HUES64 (cell line): ENCODE measurements around the gene CDK5RAP2.
"Not testable (repeated sequence)": the region's sequence is repeated elsewhere in the genome, so short reads cannot be mapped to it uniquely, and the experiment has no call there.

Experiments
- H3K27ac ChIP-seq: 2 replicates; pipeline ENCODE4 v1.7.0; 2013; ENCODE audit warnings: low read depth, low read length, inconsistent platforms
- H3K27me3 ChIP-seq: 2 replicates; pipeline ENCODE4 v1.6.1; 2013; ENCODE audit warnings: mild to moderate bottlenecking, low read length; ENCODE audit not compliant: insufficient read depth
- H3K36me3 ChIP-seq: 2 replicates; pipeline ENCODE4 v1.6.1; 2013; ENCODE audit warnings: mild to moderate bottlenecking, low read length; ENCODE audit not compliant: insufficient read depth
- H3K4me1 ChIP-seq: 2 replicates; pipeline ENCODE4 v1.6.1; 2013; ENCODE audit warnings: mild to moderate bottlenecking, low read length, moderate library complexity; ENCODE audit not compliant: insufficient read depth
- H3K4me3 ChIP-seq: 2 replicates; pipeline ENCODE4 v1.5.1; 2013; ENCODE audit warnings: mild to moderate bottlenecking, low read length, moderate library complexity
- H3K9ac ChIP-seq: 2 replicates; pipeline ENCODE4 v1.6.1; 2013; ENCODE audit warnings: mild to moderate bottlenecking, low read depth, low read length
- H3K9me3 ChIP-seq: 2 replicates; pipeline ENCODE4 v1.6.1; 2013; ENCODE audit warnings: low read depth, low read length; ENCODE audit not compliant: insufficient read depth
- WGBS: fragments of 150-250, 120-280 bp; methylation state at CpG from one replicate; pipeline ENCODE4 v1.1.7; 2013; ENCODE audit warnings: missing lambda C conversion rate; 5-methylcytosine and 5-hydroxymethylcytosine counted together

Gene CDK5RAP2

DNA sequence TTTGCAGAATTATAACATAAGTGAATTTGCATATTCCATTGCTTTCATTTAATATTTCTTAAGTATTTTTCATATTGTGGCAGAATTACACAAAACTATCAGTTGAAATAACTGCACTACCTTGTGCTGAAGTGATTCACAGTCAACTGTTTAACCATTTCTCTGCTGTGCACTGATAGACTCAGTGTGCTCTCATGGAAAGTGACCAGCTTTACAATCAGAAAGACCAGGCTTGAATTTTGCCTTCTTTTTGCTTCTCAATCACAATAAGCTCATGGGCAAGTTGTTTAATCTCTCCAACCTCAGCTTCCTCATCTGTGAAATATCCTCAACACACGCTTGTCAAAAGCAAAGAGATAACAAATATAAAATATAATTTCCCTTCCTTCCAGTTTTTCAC, 18.3 kb downstream of the CDK5RAP2 start:
- 91% methylated on average over 1 of the region's 1 CpG for WGBS
- H3K9me3 ChIP-seq = no peaks in the 10 kb centered on the region
- peaks cover 35% of the 10 kb centered on the region for H3K36me3 ChIP-seq

DNA sequence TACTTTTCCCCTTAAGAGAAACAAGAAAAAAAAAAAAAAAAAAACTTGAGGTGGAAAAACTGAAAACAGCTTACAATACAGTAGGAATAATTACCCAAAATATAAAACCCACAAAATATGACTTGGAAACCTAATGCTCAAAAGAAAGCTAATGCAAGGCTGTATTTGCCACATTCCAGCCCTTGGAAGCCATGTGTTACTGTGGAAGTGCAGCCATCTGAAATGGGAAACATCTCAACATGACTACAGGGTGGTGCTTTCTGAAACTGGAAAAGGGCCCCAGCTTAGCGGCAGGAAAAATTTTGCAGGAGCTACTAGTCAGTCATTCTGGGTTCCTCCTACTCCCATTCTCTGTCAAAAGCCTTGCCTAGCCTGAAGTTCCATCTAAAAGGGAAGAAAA, 20.4 kb downstream of the CDK5RAP2 start:
- H3K4me3 ChIP-seq = no peak overlapping the region
- H3K4me1 ChIP-seq = no peaks in the 10 kb centered on the region
- no peak overlapping the region for H3K27ac ChIP-seq
- no peaks in the 10 kb centered on the region for H3K27me3 ChIP-seq
- H3K36me3 ChIP-seq = peaks cover 27% of the 10 kb centered on the region
- no peak overlapping the region for H3K9ac ChIP-seq
- 89% methylated on average over 1 of the region's 1 CpG for WGBS
- no peaks in the 10 kb centered on the region for H3K9me3 ChIP-seq

More for the DNA sequence above, 18.3 kb downstream of the CDK5RAP2 start:
- H3K4me1 ChIP-seq = no peaks in the 10 kb centered on the region
- H3K9ac ChIP-seq = no peak overlapping the region
- no peak overlapping the region for H3K27ac ChIP-seq
- no peaks in the 10 kb centered on the region for H3K27me3 ChIP-seq
- H3K4me3 ChIP-seq = no peak overlapping the region

DNA sequence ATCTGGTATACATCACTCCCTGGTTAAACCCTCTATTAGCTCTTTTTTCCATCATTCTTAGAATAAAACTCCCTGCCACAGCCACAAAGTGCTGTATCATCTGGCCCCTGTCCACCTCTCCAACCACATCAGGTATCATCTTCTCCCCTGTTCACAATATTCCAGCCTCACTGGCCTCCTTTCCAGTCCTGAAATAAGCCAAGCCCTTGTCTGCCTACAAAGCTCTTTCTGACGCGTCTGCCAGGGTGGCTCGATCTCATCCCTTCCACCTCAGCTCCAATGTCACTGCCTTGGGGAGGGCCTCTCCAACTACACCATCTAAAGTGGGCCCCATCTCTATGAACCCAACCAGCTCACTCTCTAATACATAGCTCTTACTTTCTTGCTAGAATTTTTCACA, 21.5 kb downstream of the CDK5RAP2 start:
- Histone ChIP-seq H3K4me1 (no peaks in the 10 kb centered on the region), H3K9me3 (no peaks in the 10 kb centered on the region), H3K9ac (no peak overlapping the region), H3K4me3 (no peak overlapping the region), H3K27me3 (no peaks in the 10 kb centered on the region), H3K36me3 (peaks cover 31% of the 10 kb centered on the region), H3K27ac (no peak overlapping the region)
- WGBS = 97% methylated on average over 3 of the region's 3 CpGs

DNA sequence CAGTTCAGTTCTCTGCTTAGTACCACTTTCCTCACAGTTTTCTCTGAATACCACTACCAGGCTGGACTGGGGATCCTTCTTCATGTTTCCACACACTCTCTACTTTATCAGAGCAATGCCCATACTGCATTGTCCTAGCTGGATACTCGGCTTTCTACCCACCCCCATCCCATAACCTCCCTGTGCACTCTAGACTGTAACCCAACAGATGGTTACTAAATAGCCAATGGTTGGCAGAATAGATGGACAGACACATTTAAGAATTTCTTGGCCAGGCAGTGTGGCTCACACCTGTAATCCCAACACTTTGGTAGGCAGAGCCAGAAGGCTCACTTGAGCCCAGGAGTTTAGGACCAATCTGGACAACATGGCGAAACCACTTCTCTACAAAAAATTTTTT, 22.8 kb downstream of the CDK5RAP2 start:
- H3K27ac ChIP-seq = no peak overlapping the region
- no peak overlapping the region for H3K9ac ChIP-seq
- H3K27me3 ChIP-seq = no peaks in the 10 kb centered on the region
- 48% methylated on average over 2 of the region's 2 CpGs for WGBS
- H3K9me3 ChIP-seq = no peaks in the 10 kb centered on the region
- H3K36me3 ChIP-seq = peaks cover 35% of the 10 kb centered on the region
- no peak overlapping the region for H3K4me3 ChIP-seq
- no peaks in the 10 kb centered on the region for H3K4me1 ChIP-seq

DNA sequence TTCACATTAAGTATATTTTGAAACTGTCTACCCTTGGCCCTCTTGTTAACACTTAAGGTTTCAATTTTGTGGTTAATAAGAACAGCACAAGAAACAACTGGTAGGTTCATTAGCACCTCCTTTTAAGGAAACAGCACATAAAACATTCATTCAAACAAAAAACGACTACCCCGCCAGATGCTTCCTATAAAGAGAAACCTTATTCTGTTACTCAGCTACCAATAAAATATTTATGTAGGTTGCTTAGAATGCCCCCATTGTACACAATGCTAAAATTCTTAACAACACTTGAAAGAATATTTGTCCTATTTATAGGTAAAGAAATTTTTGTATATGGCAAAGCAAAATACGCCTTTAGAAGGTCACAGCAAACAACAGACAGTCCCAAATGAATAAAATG, 23.2 kb downstream of the CDK5RAP2 start:
- H3K27ac ChIP-seq = no peak overlapping the region
- no peaks in the 10 kb centered on the region for H3K27me3 ChIP-seq
- peaks cover 32% of the 10 kb centered on the region for H3K36me3 ChIP-seq
- no peaks in the 10 kb centered on the region for H3K9me3 ChIP-seq
- 98% methylated on average over 3 of the region's 3 CpGs for WGBS
- no peak overlapping the region for H3K9ac ChIP-seq
- H3K4me3 ChIP-seq = no peak overlapping the region
- no peaks in the 10 kb centered on the region for H3K4me1 ChIP-seq

DNA sequence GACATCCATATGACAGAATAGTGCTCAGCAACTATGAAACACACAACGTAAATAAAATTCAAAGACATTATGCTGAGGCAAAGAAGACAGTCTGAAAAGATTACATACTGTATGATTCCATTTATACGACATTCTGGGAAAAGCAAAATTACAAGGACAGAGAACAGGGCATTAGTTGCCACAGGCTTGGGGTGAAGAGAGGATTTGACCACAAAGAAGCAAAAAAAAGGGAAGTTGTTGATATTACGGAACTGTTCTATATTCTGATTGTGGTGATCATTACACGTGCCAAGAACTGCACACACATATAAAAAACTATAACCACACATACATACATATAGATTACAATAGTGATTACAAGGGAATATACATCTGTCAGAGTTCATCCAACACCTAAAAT, 24.1 kb downstream of the CDK5RAP2 start:
- H3K9me3 ChIP-seq = no peaks in the 10 kb centered on the region
- H3K4me3 ChIP-seq = no peak overlapping the region
- no peaks in the 10 kb centered on the region for H3K27me3 ChIP-seq
- no peaks in the 10 kb centered on the region for H3K4me1 ChIP-seq
- WGBS = 94% methylated on average over 3 of the region's 4 CpGs
- H3K27ac ChIP-seq = no peak overlapping the region
- peaks cover 32% of the 10 kb centered on the region for H3K36me3 ChIP-seq
- H3K9ac ChIP-seq = no peak overlapping the region

DNA sequence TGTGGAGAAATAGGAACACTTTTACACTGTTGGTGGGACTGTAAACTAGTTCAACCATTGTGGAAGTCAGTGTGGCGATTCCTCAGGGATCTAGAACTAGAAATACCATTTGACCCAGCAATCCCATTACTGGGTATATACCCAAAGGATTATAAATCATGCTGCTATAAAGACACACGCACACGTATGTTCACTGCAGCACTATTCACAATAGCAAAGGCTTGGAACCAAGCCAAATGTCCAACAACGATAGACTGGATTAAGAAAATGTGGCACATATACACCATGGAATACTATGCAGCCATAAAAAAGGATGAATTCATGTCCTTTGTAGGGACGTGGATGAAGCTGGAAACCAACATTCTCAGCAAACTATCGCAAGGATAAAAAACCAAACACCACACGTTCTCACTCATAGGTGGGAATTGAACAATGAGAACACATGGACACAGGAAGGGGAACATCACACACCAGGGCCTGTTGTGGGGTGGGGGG, 27.7 kb downstream of the CDK5RAP2 start:
- not testable (repeated sequence) for H3K4me3 ChIP-seq, H3K9ac ChIP-seq, H3K27me3 ChIP-seq, H3K27ac ChIP-seq, H3K4me1 ChIP-seq, H3K9me3 ChIP-seq
- H3K36me3 ChIP-seq = peaks cover 61% of the 10 kb centered on the region
- 100% methylated on average over 2 of the region's 7 CpGs for WGBS

DNA sequence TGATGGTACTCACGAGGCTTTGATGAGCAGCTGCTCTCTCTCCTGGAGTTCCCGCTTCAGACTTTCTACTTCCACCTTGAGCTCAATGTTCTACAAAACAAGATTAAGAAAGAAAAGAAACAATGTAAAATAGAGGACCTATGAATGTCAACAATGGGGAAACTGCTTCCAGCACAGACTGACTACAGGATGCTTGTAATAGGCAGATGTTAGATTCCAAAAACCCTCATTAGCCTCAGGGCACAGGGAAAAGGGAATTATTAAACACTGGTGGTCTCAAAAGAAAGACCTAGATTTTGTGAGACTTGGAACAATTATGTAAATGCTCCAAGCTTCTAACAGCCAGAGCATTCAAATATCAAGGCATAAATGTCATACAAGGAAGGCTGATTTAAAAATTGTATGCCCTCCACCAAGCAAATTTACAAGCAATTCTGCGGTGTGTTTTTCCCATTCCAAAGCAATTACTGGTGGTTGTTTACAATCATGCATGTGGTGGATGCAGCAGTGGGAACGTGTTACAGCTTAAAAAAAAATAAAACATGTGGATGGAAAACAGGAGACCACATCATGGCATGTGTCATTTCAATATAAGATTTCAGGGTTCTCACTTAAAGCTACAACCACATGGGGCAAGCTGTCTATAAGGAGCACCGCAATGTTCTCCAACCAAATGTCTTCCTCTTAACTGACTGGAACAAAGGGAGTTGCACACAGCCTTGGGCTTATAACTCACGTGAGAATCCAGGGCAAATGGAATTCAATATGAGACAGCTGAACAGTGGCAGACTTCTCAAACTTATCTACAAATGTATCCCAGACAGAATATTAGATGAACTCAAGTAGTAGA, 34.0 kb downstream of the CDK5RAP2 start:
- Histone ChIP-seq H3K4me3 (no peak overlapping the region), H3K4me1 (no peaks in the 10 kb centered on the region), H3K9me3 (no peaks in the 10 kb centered on the region), H3K9ac (no peak overlapping the region), H3K36me3 (peaks cover 90% of the 10 kb centered on the region), H3K27ac (no peak overlapping the region), H3K27me3 (no peaks in the 10 kb centered on the region)
- 94% methylated on average over 6 of the region's 6 CpGs for WGBS

DNA sequence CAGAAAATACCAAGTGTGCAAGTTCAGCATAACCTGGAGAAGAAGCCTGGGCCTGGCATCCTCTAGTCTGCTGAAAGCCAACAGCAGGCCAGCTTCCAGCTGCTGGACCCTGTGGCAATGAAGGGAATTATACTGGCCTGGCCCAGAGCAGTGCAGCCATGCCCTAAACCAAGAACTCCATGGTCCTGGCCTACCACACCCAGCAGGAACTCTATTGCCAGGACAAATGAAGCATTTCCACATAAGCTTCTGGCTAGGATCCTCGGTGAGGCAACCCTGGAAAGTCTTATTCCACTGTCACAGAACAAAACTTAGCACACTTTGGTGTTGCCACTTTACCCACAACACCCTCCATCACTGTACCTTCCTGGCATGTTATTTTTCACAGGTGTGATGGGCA, 35.5 kb downstream of the CDK5RAP2 start:
- no peaks in the 10 kb centered on the region for H3K4me1 ChIP-seq
- H3K27ac ChIP-seq = no peak overlapping the region
- no peaks in the 10 kb centered on the region for H3K27me3 ChIP-seq
- H3K9me3 ChIP-seq = no peaks in the 10 kb centered on the region
- no peak overlapping the region for H3K4me3 ChIP-seq
- 90% methylated on average over 1 of the region's 1 CpG for WGBS
- peaks cover 86% of the 10 kb centered on the region for H3K36me3 ChIP-seq
- no peak overlapping the region for H3K9ac ChIP-seq

DNA sequence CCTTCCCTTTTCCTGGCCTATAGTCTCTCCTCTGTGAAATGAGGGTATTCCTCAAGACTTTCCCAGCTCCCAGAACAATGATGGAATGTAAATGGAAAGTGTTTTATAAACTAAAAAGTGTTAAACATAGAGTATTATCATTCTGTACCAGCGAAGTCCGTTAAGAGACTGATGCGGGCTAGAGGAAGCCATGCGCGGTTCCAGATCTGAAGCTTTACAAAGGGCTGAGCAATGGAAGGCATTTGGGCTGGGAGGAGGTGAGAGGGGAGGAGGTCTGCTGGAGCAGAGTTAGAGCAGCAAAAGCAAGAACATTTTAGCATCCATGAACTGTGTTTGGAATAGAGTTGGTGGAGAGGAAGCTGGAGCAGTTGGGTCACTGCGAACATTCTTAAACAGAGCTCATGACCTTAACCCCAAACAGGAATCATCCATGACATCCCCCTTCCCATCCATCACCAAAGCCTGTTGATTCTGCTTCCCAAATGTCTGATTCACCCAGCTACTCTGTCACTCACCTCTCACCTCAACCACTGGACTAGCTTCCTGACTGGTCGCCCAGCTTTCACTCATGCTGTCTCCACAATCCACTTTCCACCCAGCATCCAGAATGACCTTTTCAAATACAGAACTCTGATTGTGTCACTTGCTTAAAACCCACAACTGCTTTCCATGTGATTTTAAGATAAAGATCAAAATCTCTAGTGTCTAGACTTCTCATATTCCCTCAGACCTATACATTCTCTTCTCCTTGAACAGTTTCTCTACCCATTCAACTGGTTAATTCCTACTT, 37.1 kb downstream of the CDK5RAP2 start:
- no peaks in the 10 kb centered on the region for H3K27me3 ChIP-seq
- no peak overlapping the region for H3K27ac ChIP-seq
- H3K4me3 ChIP-seq = no peak overlapping the region
- no peaks in the 10 kb centered on the region for H3K4me1 ChIP-seq
- 97% methylated on average over 7 of the region's 7 CpGs for WGBS
- H3K9ac ChIP-seq = no peak overlapping the region
- H3K9me3 ChIP-seq = no peaks in the 10 kb centered on the region
- H3K36me3 ChIP-seq = peaks cover 85% of the 10 kb centered on the region

DNA sequence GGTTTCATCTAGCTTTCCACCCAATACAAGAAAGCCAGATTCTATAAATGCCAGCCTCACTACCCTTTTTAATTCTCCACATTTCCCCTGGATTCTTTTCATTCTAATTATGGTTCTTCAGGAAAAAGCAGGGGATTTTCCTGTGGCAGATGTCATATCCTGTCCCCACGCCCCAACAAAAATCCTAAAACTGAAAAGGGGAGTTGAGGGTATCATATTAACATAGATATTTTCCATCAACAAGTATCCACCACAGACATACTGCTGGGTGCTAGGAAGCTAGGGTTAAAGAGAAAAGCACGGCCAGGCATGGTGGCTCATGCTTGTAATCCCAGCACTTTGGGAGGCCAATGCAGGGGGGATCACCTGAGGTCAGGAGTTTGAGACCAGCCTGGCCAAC, 38.0 kb downstream of the CDK5RAP2 start:
- no peaks in the 10 kb centered on the region for H3K27me3 ChIP-seq
- 100% methylated on average over 1 of the region's 2 CpGs for WGBS
- H3K4me3 ChIP-seq = no peak overlapping the region
- H3K9ac ChIP-seq = no peak overlapping the region
- H3K9me3 ChIP-seq = no peaks in the 10 kb centered on the region
- no peak overlapping the region for H3K27ac ChIP-seq
- peaks cover 89% of the 10 kb centered on the region for H3K36me3 ChIP-seq
- H3K4me1 ChIP-seq = no peaks in the 10 kb centered on the region
